GM21576 (cell line): ENCODE measurements around the gene MAP4.

Experiments used
- ATAC-seq: cut with Tn5 transposase; IDR thresholded peaks from one replicate; pipeline ENCODE4 v1.9.1; 2021; ENCODE audit warnings: mild to moderate bottlenecking, moderate library complexity; ENCODE audit not compliant: unreplicated experiment

MAP4 gene

GRCh38 chr3:47870702-47871260 is 145.4 kb downstream of the MAP4 start:
- no peak for ATAC-seq

GRCh38 chr3:47870156-47870555 is 146.1 kb downstream of the MAP4 start:
- ATAC-seq = no peak

GRCh38 chr3:47868306-47868705 is 147.9 kb downstream of the MAP4 start:
- ATAC-seq = no peak

- ATAC-seq = no peak
Observed at GRCh38 chr3:47867451-47868044, 148.7 kb downstream of the MAP4 start.

- no peak for ATAC-seq
Observed at GRCh38 chr3:47865192-47865591, 151.0 kb downstream of the MAP4 start.

GRCh38 chr3:47863391-47864128 is 152.7 kb downstream of the MAP4 start:
- ATAC-seq = no peak

GRCh38 chr3:47859956-47860605 is 156.1 kb downstream of the MAP4 start:
- ATAC-seq = no peak

- no peak for ATAC-seq
Observed at GRCh38 chr3:47857151-47857550, 159.1 kb downstream of the MAP4 start.

GRCh38 chr3:47856669-47857068 is 159.5 kb downstream of the MAP4 start:
- no peak for ATAC-seq

GRCh38 chr3:47855461-47856383 is 160.5 kb downstream of the MAP4 start:
- ATAC-seq = no peak

- ATAC-seq = no peak
Observed at GRCh38 chr3:47854720-47855455, 161.3 kb downstream of the MAP4 start.

GRCh38 chr3:47854267-47854666 is 161.9 kb downstream of the MAP4 start:
- ATAC-seq = no peak

- ATAC-seq = no peak
Observed at GRCh38 chr3:47852604-47853602, 163.3 kb downstream of the MAP4 start.

GRCh38 chr3:47851888-47852603 is 164.2 kb downstream of the MAP4 start:
- no peak for ATAC-seq

GRCh38 chr3:47850564-47851410 is 165.4 kb downstream of the MAP4 start:
- no peak for ATAC-seq

- ATAC-seq = no peak
Observed at GRCh38 chr3:47849699-47850563, 166.3 kb downstream of the MAP4 start.
